Measurements from ENCODE around the gene USO1.
"Not testable (repeated sequence)": the region's sequence is repeated elsewhere in the genome, so short reads cannot be mapped to it uniquely, and the experiment has no call there.

The USO1 gene

GRCh38 chr4:75841641-75842520 lies 117.5 kb downstream of the USO1 start:
- DNase-seq (ENCODE audit: low read depth in 3 of 3, low spot score in 1 of 3): no peak

DNA sequence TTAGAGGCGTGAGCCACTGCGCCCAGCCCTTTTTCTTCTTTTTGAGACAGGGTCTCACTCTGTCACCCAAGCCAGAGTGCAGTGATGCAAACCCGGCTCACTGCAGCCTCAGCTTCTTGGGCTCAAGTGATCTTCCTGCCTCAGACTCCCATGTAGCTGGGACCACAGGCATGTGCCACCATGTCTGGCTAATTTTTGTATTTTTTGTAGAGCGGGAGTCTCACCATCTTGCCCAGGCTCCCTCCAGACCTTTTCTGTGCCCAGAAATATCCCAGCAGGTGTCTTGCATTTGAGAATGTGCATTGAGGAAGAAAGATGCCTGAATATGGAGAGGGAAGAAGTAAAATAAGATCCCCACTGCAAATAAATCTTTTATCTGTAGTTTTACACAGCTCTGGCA lies 119.2 kb downstream of the USO1 start:
- DNase-seq (ENCODE audit: low read depth in 3 of 3, low spot score in 1 of 3): no peak

DNA sequence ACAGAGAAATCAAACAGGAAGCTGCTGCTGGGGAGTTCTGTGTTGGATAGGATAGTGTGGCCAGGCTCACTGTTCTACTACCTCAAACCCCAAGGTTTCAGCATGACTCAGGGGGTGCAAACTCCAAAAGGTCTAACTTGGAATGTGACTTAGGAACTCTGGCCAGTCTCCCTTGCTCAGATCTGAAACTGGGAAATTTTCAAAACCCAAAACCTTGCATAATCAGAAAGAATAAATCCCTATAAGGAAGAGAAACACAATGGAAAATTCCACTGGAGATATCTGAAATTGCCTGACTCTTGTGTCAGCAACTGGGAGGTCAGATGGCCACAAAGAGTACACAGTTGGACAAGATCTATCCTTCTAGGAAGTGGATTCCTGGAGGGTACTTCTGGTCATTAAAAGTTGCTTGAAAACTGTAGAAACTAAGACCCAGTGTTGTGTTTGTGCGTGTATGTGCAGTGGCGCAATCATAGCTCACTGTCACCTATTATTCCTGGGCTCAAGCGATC lies 119.8 kb downstream of the USO1 start:
- no peak for DNase-seq (ENCODE audit: low read depth in 3 of 3, low spot score in 1 of 3)

DNA sequence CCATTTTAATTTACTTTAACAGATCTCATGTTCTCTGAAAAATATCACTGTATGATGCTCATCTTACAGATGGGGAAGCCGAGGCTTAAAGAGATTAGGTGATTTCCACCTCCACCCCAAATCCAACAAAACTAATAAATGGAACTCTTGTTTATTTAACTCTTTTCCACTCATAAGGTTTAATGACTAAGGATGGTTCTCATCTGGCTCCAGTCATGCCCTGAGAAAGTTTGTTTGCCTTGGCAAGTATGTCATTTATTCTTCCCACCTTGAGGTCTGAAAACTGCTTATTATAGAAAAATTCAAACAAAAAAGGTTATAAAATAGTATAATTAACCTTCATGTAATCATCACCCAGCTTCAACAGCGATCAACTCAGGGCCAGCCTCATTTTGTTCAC lies 121.6 kb downstream of the USO1 start:
- no peak for DNase-seq (ENCODE audit: low read depth in 3 of 3, low spot score in 1 of 3)

- not testable (repeated sequence) for DNase-seq (ENCODE audit: low read depth in 3 of 3, low spot score in 1 of 3)
These were observed 123.9 kb downstream of the USO1 start for GRCh38 chr4:75848171-75848760.

- DNase-seq (ENCODE audit: low read depth in 3 of 3, low spot score in 1 of 3): no peak
These were observed 124.5 kb downstream of the USO1 start for GRCh38 chr4:75848891-75849290.

GRCh38 chr4:75849461-75849860 lies 125.1 kb downstream of the USO1 start:
- DNase-seq (ENCODE audit: low read depth in 3 of 3, low spot score in 1 of 3): no peak

DNA sequence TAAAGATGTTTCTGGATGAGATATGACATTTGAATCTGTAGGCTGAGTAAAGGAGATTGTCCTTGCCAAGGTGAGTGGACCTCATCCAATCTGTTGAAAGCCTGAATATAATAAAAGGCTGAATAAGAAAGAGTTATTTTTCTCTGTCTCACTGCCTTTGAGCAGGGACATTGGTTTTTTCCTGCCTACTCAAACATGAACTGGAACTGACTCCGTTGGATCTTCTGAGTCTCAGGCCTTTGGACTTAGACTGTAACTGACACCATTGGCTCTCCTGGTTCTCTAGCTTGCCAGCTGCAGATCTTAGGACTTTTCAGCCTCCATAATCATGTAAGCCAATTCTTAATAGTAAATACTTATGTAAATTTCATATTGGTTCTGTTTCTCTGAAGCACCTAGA lies 134.3 kb downstream of the USO1 start:
- DNase-seq (ENCODE audit: low read depth in 3 of 3, low spot score in 1 of 3): no peak

DNA sequence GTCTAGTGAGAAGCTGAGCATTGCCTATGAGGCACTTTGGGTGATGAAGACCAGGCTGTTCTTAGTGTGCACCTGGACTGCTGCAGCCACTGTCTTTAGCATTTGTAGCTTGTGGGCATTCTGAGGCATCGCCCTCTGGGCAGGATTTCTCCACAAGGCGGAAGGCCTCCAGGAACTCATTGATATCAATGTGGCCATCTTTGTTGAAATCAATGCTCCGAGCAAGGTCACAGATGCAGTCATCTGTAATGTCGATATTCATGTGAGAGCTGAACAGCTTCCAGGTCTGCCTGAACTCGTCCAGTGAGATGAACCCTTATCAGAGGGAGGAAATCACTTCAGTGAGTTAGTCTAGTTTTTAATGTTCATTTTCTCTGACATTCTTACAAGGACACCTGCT lies 136.2 kb downstream of the USO1 start:
- no peak for DNase-seq (ENCODE audit: low read depth in 3 of 3, low spot score in 1 of 3)
